PFSK-1 (cell line): ENCODE measurements around the gene PDZD8.

Source experiments
- FOXP2 ChIP-seq: optimal IDR thresholded peaks from 2 replicates; pipeline ENCODE3; 2011; ENCODE audit warnings: borderline replicate concordance, control low read depth, inconsistent platforms; ENCODE audit not compliant: insufficient read depth; ENCODE audit errors: extremely low read length, extremely low read depth
- POLR2AphosphoS5 ChIP-seq: IDR thresholded peaks from 2 replicates; pipeline ENCODE4 v1.6.1; 2012; ENCODE audit warnings: low read depth, mild to moderate bottlenecking, control low read depth, low read length, moderate library complexity
- SIN3A ChIP-seq: IDR thresholded peaks from 2 replicates; pipeline ENCODE4 v1.6.1; 2012; ENCODE audit warnings: mild to moderate bottlenecking, low read length, moderate library complexity, borderline replicate concordance; ENCODE audit not compliant: insufficient read depth
- TAF1 ChIP-seq: IDR thresholded peaks from 2 replicates; pipeline ENCODE4 v1.6.1; 2012; ENCODE audit warnings: low read length, control low read depth, borderline replicate concordance; ENCODE audit not compliant: insufficient read depth
- TF ChIP-seq, protein P1 (sequence below), 2 experiments: IDR thresholded peaks; 2 replicates each; pipeline versions ENCODE4 v1.6.1 to v1.8.0; 2011 to 2012; ENCODE audit warnings: low read depth in 2 of 2, low read length in 2 of 2, control low read depth in 1 of 2, inconsistent platforms in 1 of 2, mild to moderate bottlenecking in 1 of 2, moderate library complexity in 1 of 2; ENCODE audit not compliant: insufficient read depth in 1 of 2

PDZD8 gene

DNA sequence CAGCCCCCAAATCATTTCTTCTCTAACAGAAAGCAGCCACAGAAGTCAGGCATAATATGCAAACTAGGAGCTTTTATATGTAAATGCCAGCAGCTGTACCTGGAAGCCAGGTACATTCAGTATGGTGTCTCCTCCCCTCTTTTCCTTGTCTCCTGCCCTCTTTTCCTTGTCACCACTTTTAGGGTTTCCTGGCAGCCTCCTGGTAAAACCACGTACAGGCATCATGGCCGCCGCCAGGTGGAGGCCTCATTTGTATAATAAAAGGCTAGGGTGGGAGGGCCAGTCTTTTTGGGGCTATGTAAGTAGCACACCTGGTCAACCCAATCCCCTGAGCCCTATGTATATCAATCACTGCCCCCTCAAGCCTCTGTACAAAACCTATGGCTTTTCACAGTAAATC is 28.7 kb downstream of the PDZD8 start:
- TF ChIP-seq SIN3A: no peak
- TF ChIP-seq, protein P1, sequence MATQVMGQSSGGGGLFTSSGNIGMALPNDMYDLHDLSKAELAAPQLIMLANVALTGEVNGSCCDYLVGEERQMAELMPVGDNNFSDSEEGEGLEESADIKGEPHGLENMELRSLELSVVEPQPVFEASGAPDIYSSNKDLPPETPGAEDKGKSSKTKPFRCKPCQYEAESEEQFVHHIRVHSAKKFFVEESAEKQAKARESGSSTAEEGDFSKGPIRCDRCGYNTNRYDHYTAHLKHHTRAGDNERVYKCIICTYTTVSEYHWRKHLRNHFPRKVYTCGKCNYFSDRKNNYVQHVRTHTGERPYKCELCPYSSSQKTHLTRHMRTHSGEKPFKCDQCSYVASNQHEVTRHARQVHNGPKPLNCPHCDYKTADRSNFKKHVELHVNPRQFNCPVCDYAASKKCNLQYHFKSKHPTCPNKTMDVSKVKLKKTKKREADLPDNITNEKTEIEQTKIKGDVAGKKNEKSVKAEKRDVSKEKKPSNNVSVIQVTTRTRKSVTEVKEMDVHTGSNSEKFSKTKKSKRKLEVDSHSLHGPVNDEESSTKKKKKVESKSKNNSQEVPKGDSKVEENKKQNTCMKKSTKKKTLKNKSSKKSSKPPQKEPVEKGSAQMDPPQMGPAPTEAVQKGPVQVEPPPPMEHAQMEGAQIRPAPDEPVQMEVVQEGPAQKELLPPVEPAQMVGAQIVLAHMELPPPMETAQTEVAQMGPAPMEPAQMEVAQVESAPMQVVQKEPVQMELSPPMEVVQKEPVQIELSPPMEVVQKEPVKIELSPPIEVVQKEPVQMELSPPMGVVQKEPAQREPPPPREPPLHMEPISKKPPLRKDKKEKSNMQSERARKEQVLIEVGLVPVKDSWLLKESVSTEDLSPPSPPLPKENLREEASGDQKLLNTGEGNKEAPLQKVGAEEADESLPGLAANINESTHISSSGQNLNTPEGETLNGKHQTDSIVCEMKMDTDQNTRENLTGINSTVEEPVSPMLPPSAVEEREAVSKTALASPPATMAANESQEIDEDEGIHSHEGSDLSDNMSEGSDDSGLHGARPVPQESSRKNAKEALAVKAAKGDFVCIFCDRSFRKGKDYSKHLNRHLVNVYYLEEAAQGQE (IDR thresholded peaks at IDR 0.05; ENCODE audit: insufficient read depth in 1 of 2, low read depth in 2 of 2, low read length in 2 of 2): no peak
- no peak for TF ChIP-seq TAF1
- no peak for TF ChIP-seq POLR2AphosphoS5
- no peak for TF ChIP-seq FOXP2

DNA sequence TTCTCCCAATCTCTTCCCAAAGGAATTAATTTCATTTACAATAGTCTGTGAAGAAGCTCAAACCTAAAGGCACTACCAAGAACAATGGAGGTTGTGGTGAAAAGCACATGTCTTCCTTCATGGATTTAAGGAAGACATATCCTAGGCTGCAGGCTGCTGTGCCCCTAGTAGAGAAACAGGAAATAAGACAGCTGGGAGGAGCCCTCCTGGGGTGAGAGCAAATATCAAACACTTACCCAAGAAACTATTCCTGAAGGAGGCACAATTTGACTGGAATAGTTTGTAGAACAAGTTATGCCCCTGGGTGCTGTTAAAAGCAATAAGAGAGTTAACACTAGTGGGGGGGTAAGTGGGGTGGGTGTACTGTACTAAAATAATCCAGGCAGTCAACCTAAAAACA is 30.1 kb downstream of the PDZD8 start:
- TF ChIP-seq TAF1 (no peak), FOXP2 (no peak), SIN3A (no peak), POLR2AphosphoS5 (no peak)
- TF ChIP-seq, protein P1 (IDR thresholded peaks at IDR 0.05; ENCODE audit: insufficient read depth in 1 of 2, low read depth in 2 of 2, low read length in 2 of 2): no peak

DNA sequence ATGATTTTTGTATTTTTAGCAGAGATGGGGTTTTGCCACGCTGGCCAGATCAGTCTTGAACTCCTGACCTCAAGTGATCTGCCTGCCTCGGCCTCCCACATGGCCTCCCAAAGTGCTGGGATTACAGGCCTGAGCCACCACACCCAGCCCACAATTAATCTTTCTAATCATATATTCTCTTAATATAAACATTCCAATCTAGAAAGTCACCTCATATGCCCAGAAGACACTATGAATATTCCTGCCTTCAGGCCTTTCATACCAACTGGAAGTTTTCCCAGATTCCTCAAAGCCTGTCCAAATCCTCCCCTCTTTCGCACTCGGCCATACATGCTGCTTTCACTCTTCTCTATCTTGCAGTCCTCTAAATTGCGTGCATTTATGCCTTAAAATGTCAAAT is 32.6 kb downstream of the PDZD8 start:
- no peak for TF ChIP-seq SIN3A
- TF ChIP-seq POLR2AphosphoS5: no peak

DNA sequence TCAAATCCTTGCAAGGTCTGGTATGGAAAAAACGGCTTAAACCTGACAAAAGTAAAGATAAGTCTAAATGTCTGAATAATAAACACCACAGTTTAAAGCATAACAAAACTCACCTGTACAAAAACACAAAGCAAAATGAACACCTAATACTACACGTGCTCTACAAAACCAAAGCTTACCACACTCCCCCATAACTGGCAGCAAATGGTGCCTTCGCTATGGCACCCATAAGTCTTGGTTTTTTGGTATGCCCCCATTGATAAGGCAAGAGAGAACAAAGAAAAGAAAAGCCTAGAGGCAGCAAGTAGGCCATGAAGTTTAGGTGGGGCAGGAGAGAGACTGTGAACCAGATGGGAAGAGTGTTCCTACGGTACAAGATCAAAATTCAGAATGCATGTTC is 34.2 kb downstream of the PDZD8 start:
- TF ChIP-seq TAF1 (no peak), FOXP2 (no peak), SIN3A (no peak)
- TF ChIP-seq, protein P1 (IDR thresholded peaks at IDR 0.05; ENCODE audit: insufficient read depth in 1 of 2, low read depth in 2 of 2, low read length in 2 of 2): no peak

DNA sequence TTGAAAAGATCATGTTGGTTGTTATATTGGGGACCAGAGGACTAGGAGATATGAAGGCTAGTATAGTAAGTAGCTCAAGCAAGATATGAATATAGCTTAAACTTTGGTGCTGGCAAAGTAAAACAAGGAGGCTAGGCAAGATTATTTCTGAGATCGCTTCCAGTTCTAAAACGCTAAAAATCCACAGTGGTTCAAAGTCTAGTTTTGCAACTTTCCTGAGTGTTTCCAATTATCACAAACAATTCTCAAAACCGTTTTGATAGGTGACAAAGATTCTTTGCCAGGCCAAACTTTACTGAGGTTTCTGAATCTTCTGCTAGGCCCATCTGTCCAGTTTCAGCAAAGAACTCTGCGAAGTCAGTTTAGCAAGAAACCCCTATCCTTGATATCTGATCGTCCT is 35.3 kb downstream of the PDZD8 start:
- TF ChIP-seq TAF1 (no peak), POLR2AphosphoS5 (no peak), SIN3A (no peak), FOXP2 (no peak)
- TF ChIP-seq, protein P1 (IDR thresholded peaks at IDR 0.05; ENCODE audit: insufficient read depth in 1 of 2, low read depth in 2 of 2, low read length in 2 of 2): no peak

DNA sequence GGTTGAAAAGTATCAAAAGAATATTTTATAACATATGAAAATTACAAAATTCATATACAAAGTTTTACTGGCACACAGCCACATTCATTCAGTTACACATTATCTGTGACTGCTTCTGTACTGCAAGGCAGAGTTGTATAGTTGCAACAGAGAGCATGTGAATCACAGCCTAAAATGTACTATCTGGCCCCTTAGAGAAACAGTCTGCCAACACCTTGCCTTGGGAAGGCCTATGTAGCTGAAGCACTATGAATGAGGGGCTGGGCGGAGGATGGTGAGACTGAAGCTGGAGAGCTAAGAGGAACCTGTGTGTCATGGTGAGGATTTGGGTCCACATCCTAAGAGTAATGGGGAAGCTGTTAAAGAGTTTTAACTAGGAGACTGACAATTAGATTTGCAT is 35.7 kb downstream of the PDZD8 start:
- TF ChIP-seq POLR2AphosphoS5: no peak
- TF ChIP-seq, protein P1 (IDR thresholded peaks at IDR 0.05; ENCODE audit: insufficient read depth in 1 of 2, low read depth in 2 of 2, low read length in 2 of 2): no peak
- no peak for TF ChIP-seq FOXP2
- no peak for TF ChIP-seq SIN3A
- no peak for TF ChIP-seq TAF1
